ENCODE measurements around the gene CNR2.
"Not testable (repeated sequence)": the region's sequence is repeated elsewhere in the genome, so short reads cannot be mapped to it uniquely, and the experiment has no call there.

Gene CNR2

DNA sequence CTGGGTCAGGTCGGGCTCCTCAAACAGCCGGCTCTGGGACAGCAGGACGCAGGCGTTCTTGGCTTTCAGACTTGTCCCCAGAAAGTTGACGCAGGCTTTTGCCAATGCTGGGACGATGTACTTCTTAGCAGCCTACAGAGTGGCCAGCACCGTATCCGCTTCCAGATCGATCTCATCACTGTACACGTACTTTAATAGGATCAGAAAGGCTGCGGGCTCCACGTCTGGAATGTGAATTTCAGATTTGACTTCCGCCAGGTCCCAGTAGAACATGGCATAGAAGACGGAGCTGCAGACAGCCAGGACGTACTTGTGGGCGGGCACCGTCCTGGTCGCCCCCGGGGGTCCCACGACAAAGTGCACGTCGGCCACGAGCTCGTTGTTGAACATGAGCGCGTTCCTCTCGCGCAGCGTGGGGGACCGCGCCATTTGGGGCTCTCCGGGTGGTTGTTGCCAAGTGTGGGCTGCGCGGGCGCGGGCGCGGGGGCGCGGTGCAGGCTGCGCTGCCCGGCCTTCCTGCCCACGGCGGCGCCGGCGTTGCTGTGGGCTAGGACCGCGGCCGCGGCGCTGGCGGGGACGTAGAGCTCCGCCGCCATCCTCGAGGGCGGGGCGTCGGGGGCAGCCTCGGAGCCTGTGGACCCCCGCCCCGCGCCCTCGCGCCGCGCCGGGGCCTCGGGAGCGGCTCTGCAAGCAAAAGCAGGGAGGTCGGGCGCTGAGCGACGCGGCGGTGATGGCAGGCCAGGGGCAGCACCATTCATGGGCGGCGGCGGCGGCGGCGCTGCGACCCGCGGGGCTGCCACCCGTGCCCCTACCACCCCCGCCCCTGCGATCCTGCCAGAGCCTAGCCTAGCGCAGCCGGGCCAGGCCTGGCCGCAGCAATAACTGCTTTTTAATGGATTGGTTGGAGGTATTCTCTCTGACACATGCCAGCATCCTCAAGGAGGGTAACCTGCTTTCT lies 10.6 kb downstream of the CNR2 start:
- H3K4me1 ChIP-seq (ENCODE audit: control insufficient read depth, insufficient read depth, low read length): no peaks in the 10 kb centered on the region
- no peak overlapping the region for H3K27ac ChIP-seq (ENCODE audit: extremely low read depth, low read depth, low read length)
- no peaks in the 10 kb centered on the region for H3K9me3 ChIP-seq (ENCODE audit: control insufficient read depth, insufficient read depth, low read depth, low read length)
- CTCF ChIA-PET: interaction anchor here (0.7 kb wide), 1 partner anchor 46 kb away, joined by 3 read pairs; no protein-coding TSS in a partner anchor
- H3K4me3 ChIP-seq (ENCODE audit: low read depth, low read length): no peak overlapping the region
- H3K36me3 ChIP-seq (ENCODE audit: control insufficient read depth in 2 of 2, insufficient read depth in 1 of 2, low read length in 2 of 2): no peaks in the 10 kb centered on the region
- TF ChIP-seq ZSCAN30 (tag by site-specific recombination; IDR thresholded peaks at IDR 0.05) (no peak), ZNF221 (tag by site-specific recombination; IDR thresholded peaks at IDR 0.05; ENCODE audit: borderline replicate concordance) (no peak), ZNF560 (tag by site-specific recombination; IDR thresholded peaks at IDR 0.05; ENCODE audit: borderline replicate concordance) (no peak), WT1 (tag by site-specific recombination; IDR thresholded peaks at IDR 0.05) (no peak), ZNF24 (tag by site-specific recombination; IDR thresholded peaks at IDR 0.05) (no peak), BCL11B (tag by site-specific recombination; IDR thresholded peaks at IDR 0.05; ENCODE audit: low read depth) (no peak), ZNF121 (tag by site-specific recombination; IDR thresholded peaks at IDR 0.05) (no peak), ZFHX2 (tag by site-specific recombination; conservative IDR thresholded peaks at IDR 0.05) (no peak), ZNF341 (tag by site-specific recombination; IDR thresholded peaks at IDR 0.05; ENCODE audit: low read depth) (no peak), ZNF670 (tag by site-specific recombination; IDR thresholded peaks at IDR 0.05; ENCODE audit: low read depth) (no peak), ZNF184 (tag by site-specific recombination; IDR thresholded peaks at IDR 0.05) (no peak), ZIC2 (tag by site-specific recombination; IDR thresholded peaks at IDR 0.05) (no peak), GLIS2 (tag by site-specific recombination; IDR thresholded peaks at IDR 0.05) (no peak), ZNF404 (tag by site-specific recombination; IDR thresholded peaks at IDR 0.05) (no peak), ZNF433 (tag by site-specific recombination; IDR thresholded peaks at IDR 0.05; ENCODE audit: low read depth) (no peak)
- TF ChIP-seq, protein P1, sequence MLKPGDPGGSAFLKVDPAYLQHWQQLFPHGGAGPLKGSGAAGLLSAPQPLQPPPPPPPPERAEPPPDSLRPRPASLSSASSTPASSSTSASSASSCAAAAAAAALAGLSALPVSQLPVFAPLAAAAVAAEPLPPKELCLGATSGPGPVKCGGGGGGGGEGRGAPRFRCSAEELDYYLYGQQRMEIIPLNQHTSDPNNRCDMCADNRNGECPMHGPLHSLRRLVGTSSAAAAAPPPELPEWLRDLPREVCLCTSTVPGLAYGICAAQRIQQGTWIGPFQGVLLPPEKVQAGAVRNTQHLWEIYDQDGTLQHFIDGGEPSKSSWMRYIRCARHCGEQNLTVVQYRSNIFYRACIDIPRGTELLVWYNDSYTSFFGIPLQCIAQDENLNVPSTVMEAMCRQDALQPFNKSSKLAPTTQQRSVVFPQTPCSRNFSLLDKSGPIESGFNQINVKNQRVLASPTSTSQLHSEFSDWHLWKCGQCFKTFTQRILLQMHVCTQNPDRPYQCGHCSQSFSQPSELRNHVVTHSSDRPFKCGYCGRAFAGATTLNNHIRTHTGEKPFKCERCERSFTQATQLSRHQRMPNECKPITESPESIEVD (tag by site-specific recombination; IDR thresholded peaks at IDR 0.05): no peak
- POLR2A ChIA-PET: no interaction called here

DNA sequence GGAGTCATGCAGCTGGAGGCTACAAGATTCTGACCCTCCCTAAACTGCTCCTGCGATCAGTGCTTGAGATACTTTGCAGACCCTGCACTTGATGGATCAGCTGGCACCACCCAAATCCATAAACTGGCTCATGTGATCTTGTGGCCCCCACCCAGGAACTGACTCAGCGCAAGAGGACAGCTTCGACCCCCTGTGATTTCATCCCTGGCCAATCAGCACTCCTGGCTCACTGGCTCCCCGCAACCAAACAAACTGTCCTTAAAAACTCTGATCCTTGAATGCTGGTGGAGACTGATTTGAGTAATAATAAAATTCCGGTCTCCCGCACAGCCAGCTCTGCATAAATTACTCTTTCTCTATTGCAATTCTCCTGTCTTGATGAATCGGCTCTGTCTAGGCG lies 13.1 kb downstream of the CNR2 start:
- H3K36me3 ChIP-seq (ENCODE audit: control insufficient read depth in 2 of 2, insufficient read depth in 1 of 2, low read length in 2 of 2); H3K27ac ChIP-seq (ENCODE audit: extremely low read depth, low read depth, low read length); H3K4me3 ChIP-seq (ENCODE audit: low read depth, low read length); H3K4me1 ChIP-seq (ENCODE audit: control insufficient read depth, insufficient read depth, low read length); H3K9me3 ChIP-seq (ENCODE audit: control insufficient read depth, insufficient read depth, low read depth, low read length): not testable (repeated sequence)
- CTCF ChIA-PET: interaction anchor here (0.6 to 1.6 kb wide), 2 partner anchors 17 to 234 kb away, joined by 3 to 5 read pairs; no protein-coding TSS in a partner anchor
- POLR2A ChIA-PET: interaction anchor here (0.6 to 0.7 kb wide), 3 partner anchors 48 to 369 kb away, joined by 4 to 6 read pairs (median 4); partner anchors contain the start of gene E2F2

GRCh38 chr1:23899070-23899469 lies 14.1 kb downstream of the CNR2 start:
- no peaks in the 10 kb centered on the region for H3K36me3 ChIP-seq (ENCODE audit: control insufficient read depth in 2 of 2, insufficient read depth in 1 of 2, low read length in 2 of 2)
- POLR2A ChIA-PET: no interaction called here
- CTCF ChIA-PET: interaction anchor here (1.6 kb wide), 1 partner anchor 18 kb away, joined by 5 read pairs; no protein-coding TSS in a partner anchor
- H3K4me1 ChIP-seq (ENCODE audit: control insufficient read depth, insufficient read depth, low read length): no peaks in the 10 kb centered on the region
- no peak overlapping the region for H3K4me3 ChIP-seq (ENCODE audit: low read depth, low read length)
- no peaks in the 10 kb centered on the region for H3K9me3 ChIP-seq (ENCODE audit: control insufficient read depth, insufficient read depth, low read depth, low read length)
- no peak overlapping the region for H3K27ac ChIP-seq (ENCODE audit: extremely low read depth, low read depth, low read length)
- no peak for TF ChIP-seq ZNF274 (IDR thresholded peaks at IDR 0.05; ENCODE audit: low read length)
- TF ChIP-seq ZNF274 (tag by site-specific recombination; IDR thresholded peaks at IDR 0.05; ENCODE audit: borderline replicate concordance): no peak
- no peak for TF ChIP-seq ZBTB11 (tag by site-specific recombination; conservative IDR thresholded peaks at IDR 0.05; ENCODE audit: low read depth)
- no peak for TF ChIP-seq ZBTB10 (tag by site-specific recombination; IDR thresholded peaks at IDR 0.05)
- no peak for TF ChIP-seq ZNF37A (tag by site-specific recombination; IDR thresholded peaks at IDR 0.05)
- TF ChIP-seq FEZF1 (tag by site-specific recombination; IDR thresholded peaks at IDR 0.05): no peak

Data from HEK293 (cell line).